HG02884 (cell line): ENCODE data around the gene RCOR3.

Source experiments
- ATAC-seq: cut with Tn5 transposase; IDR thresholded peaks from one replicate; pipeline ENCODE4 v1.9.1; 2021; ENCODE audit warnings: mild to moderate bottlenecking, moderate library complexity; ENCODE audit not compliant: unreplicated experiment

RCOR3 gene

GRCh38 chr1:211323156-211324063 lies 64.2 kb downstream of the RCOR3 start:
- peak; percentile 40 for ATAC-seq

- no peak for ATAC-seq
These were observed 66.0 kb downstream of the RCOR3 start for GRCh38 chr1:211324992-211325775.

GRCh38 chr1:211326140-211326527 lies 67.0 kb downstream of the RCOR3 start:
- ATAC-seq: no peak

GRCh38 chr1:211326528-211327345 lies 67.6 kb downstream of the RCOR3 start, which contains the start of gene TRAF5:
Gene TRAF5, plus strand, starts transcription at chr1:211326833. Its CDS starts 26,407 bp downstream, at chr1:211353240.
- ATAC-seq: peak; percentile 22

- ATAC-seq: peak; percentile 19
These were observed 68.3 kb downstream of the RCOR3 start for GRCh38 chr1:211327346-211327921.

GRCh38 chr1:211328084-211328694 lies 69.0 kb downstream of the RCOR3 start:
- ATAC-seq: no peak

- ATAC-seq: no peak
These were observed 69.8 kb downstream of the RCOR3 start for GRCh38 chr1:211328866-211329475.

GRCh38 chr1:211329764-211330201 lies 70.6 kb downstream of the RCOR3 start:
- peak; percentile 44 for ATAC-seq

GRCh38 chr1:211330282-211330936 lies 71.2 kb downstream of the RCOR3 start:
- no peak for ATAC-seq

GRCh38 chr1:211331011-211331709 lies 72.0 kb downstream of the RCOR3 start:
- ATAC-seq: no peak

GRCh38 chr1:211332036-211332616 lies 73.0 kb downstream of the RCOR3 start:
- no peak for ATAC-seq

GRCh38 chr1:211332830-211333229 lies 73.7 kb downstream of the RCOR3 start:
- no peak for ATAC-seq

GRCh38 chr1:211333906-211334305 lies 74.7 kb downstream of the RCOR3 start:
- no peak for ATAC-seq

GRCh38 chr1:211334986-211335385 lies 75.8 kb downstream of the RCOR3 start:
- ATAC-seq: no peak

- ATAC-seq: peak; percentile 80
These were observed 76.5 kb downstream of the RCOR3 start for GRCh38 chr1:211335522-211336157.

- peak; percentile 5 for ATAC-seq
These were observed 77.0 kb downstream of the RCOR3 start for GRCh38 chr1:211336161-211336560.

- no peak for ATAC-seq
These were observed 77.6 kb downstream of the RCOR3 start for GRCh38 chr1:211336775-211337174.
